Activated CD8-positive, alpha-beta memory T cell treated with anti-CD3 and anti-CD28 coated beads, Interleukin-2, amount 50 U/mL, for 4 hours (primary cell): ENCODE results near the gene RADIL.
"Not testable (repeated sequence)": the region's sequence is repeated elsewhere in the genome, so short reads cannot be mapped to it uniquely, and the experiment has no call there.

Experiments used
- DNase-seq: peaks from one replicate; pipeline ENCODE4 v3.0.0-alpha.2; 2020

Gene RADIL

GRCh38 chr7:4883372-4884144, at the start of gene RADIL:
Gene RADIL (minus strand): TSS chr7:4883716. CDS start chr7:4878139, 5,577 bp downstream.
- DNase-seq: peak; percentile 82

- no peak for DNase-seq
Measured at GRCh38 chr7:4931943-4932342, 48.4 kb upstream of the RADIL start.

- no peak for DNase-seq
Measured at GRCh38 chr7:4929005-4929404, 45.5 kb upstream of the RADIL start.

GRCh38 chr7:4928445-4928844, 44.9 kb upstream of the RADIL start:
- DNase-seq: no peak

GRCh38 chr7:4919969-4920766, 36.7 kb upstream of the RADIL start:
- DNase-seq: no peak

GRCh38 chr7:4916113-4916512, 32.6 kb upstream of the RADIL start:
- DNase-seq: no peak

GRCh38 chr7:4911111-4911828, 27.8 kb upstream of the RADIL start:
- no peak for DNase-seq

- DNase-seq: no peak
Measured at GRCh38 chr7:4906682-4907081, 23.2 kb upstream of the RADIL start.

- no peak for DNase-seq
Measured at GRCh38 chr7:4905171-4905570, 21.7 kb upstream of the RADIL start.

- no peak for DNase-seq
Measured at GRCh38 chr7:4904346-4904745, 20.8 kb upstream of the RADIL start.

- DNase-seq: no peak
Measured at GRCh38 chr7:4895766-4896165, 12.2 kb upstream of the RADIL start.

GRCh38 chr7:4894482-4894881, 11.0 kb upstream of the RADIL start:
- no peak for DNase-seq

GRCh38 chr7:4893929-4894475, 10.5 kb upstream of the RADIL start:
- DNase-seq: no peak

GRCh38 chr7:4893188-4893587, 9.7 kb upstream of the RADIL start:
- not testable (repeated sequence) for DNase-seq

- not testable (repeated sequence) for DNase-seq
Measured at GRCh38 chr7:4891522-4891921, 8.0 kb upstream of the RADIL start.

GRCh38 chr7:4889682-4890081, 6.2 kb upstream of the RADIL start:
- no peak for DNase-seq

GRCh38 chr7:4888161-4888560, 4.6 kb upstream of the RADIL start:
- no peak for DNase-seq

GRCh38 chr7:4886671-4887070, 3.2 kb upstream of the RADIL start:
- no peak for DNase-seq

- no peak for DNase-seq
Measured at GRCh38 chr7:4885317-4885807, 1.8 kb upstream of the RADIL start.

- DNase-seq: no peak
Measured at GRCh38 chr7:4884164-4884563, 648 bp upstream of the RADIL start.

GRCh38 chr7:4883033-4883371, 514 bp downstream of the RADIL start:
- no peak for DNase-seq

GRCh38 chr7:4882169-4883032, 1.1 kb downstream of the RADIL start:
- DNase-seq: no peak
